ENCODE measurements around the gene CREG2.

CREG2 gene

DNA sequence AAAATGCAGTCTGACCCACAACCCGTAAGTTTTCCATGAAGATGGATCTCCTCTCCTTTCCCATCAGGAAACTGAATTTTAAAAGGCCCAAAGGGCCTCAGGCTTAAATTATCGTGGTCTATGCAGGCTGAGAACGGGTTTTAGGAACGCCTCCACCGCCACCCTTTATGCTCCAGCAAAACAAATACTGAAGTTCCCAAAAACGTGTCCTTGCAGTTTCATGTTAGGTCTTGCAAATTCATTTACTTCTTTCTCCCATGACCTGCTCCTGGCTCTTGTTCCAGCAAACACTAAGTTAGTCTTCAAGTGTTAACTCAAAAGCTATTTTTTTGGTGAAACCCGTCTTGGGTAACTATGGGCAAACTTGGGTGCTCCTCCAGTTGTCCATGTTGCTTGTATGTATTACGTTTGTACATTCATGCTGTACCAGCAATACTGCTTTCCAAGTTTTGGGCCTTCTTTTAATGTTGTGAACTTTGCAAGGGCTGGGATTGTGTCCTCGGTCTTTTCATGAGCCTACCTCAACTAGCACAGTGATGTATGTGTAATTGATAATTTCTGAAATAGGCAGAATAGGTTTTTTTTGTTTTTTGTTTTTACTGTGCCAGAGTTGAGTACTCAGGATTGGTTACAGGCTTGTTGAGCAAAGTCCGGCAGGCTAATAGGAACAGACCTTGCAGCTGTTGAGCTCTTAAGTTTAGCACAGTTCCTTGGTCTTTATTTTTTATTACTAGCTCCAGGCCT, 77.0 kb downstream of the CREG2 start:
- no peak for DNase-seq (ENCODE audit: low read depth in 3 of 3, low spot score in 1 of 3)

DNA sequence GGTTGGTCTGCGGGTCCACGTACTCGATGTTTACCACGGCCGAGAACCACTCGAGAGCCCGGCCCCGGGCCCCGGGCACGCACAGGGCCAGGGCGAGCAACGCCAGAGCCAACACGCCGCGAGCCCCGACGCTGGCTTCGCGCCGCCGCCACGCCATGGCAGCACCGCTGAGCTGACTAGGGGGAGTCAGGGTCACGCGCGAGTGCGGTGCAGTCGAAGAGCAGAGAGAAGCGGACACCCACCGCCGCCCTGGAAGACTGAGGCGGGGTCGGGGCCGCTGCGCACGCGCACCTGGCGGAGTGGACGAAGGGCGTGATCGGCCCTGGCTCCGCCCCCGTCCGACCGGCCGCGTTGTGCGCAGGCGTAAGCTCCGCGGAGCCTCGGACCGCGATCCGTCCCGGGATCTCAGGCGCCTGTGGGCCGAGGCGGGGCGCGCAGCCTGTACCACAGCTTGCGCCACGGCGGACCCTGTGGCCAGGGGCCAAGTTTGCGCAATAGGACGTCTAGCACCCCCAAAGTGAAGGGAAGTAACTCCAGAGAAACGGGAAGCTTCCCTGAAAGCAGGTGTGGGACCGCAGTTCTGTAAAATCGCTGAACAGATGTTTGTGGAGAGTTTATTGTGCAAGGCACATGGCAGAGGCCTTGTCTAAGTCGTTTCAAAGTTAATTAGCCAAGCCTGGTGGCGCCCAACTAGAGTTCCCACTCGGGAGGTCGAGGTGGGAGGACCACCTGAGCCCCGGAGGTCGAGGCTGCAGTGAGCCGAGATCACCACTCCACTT, 78.7 kb downstream of the CREG2 start, which contains the start of gene RNF149:
RNF149 (minus strand) TSS at position 270 of the 779 bp plus-strand sequence; CDS start at position 157, 113 bp downstream.
- peak; percentile 87 to 90 (median 87) for DNase-seq (ENCODE audit: low read depth in 3 of 3, low spot score in 1 of 3)

DNA sequence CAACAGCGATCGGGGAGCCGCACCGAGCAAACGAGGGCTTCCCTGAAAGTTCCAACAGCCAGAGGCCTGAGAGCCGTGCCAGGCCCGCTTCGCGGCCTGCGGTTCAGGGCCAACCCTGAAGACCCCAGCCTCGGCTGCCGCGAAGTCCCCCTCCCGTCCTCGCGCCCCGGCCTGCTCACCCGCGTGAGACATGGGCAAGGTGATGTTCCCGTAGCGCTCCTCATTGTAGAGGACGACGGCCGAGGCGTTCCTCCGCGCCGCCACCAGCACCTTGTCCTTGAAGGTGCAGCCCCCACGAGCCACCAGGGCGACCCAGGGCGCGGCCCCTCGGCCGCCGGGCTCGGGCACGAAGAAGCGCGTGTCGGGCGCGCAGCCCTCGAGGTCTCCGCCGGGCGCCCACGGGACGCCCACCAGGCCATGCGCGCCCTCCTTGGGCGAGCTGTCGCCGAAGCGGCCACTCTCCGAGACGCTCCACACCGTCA, 79.3 kb downstream of the CREG2 start:
- DNase-seq (ENCODE audit: low read depth in 3 of 3, low spot score in 1 of 3), result no peak

DNA sequence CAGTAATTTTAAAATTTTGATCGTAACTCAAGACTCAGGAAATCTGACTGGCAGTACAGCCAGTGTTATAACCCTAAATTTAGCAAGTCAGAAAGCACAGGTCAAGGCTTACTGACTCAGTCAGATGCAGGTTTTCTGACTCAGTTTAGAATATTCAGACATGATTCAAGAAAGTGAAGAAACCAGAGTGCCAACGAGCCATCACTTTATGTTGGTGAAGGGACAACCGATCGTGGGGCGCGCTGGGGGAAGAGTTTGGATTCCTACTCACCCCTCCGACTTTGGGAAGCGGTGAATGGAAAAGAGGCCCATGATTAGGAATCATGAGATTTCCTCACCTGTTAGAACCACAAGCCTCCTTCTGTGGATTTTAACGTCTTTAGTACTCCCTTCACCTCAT, 79.8 kb downstream of the CREG2 start:
- no peak for DNase-seq (ENCODE audit: low read depth in 3 of 3, low spot score in 1 of 3)

DNA sequence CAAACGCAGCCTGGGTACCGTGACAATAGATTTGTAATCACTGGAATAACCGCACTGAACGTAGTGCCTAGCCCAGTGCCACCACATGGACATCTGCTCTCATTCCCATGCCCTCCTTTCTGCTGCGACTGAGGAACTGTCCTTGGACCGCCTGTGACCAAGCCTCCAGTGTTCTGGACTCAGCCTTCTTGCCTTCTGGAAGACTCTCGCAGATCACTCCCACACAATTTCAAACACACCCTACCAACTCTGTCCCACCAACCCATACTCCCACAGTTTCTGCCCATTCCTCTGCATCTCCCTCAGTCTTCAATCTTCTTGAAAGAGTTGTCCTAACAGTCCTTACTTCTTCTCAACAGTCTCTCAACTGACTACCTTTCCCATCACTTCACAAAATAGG, 80.9 kb downstream of the CREG2 start:
- DNase-seq (ENCODE audit: low read depth in 3 of 3, low spot score in 1 of 3), result no peak

DNA sequence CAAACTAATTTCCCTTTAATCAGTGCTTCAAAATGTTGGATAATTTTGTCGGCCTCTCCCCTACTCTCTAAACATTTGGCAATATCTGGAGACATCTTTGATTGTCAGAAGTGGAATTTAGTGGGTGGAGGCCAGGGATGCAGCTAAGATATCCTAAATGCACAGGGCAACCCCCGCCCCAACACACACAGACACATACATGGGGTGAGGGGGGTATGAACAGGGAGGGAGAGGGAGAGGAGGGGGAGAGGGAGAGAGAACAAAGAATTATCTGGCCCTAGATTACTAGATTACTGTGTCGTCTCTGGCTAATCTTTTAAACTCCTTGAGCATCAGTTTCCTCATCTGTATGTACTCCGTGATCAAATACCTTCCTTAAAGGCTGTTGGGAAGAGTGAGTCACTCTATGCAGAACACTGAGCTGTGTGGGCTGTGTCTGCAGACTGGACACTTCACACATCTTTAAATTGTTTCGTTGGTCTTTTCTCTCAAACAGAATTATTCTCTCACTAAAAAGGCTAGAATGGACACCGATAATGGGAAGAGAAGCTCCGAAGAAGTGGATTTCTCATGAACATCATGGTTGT, 81.7 kb downstream of the CREG2 start:
- no peak for DNase-seq (ENCODE audit: low read depth in 3 of 3, low spot score in 1 of 3)

DNA sequence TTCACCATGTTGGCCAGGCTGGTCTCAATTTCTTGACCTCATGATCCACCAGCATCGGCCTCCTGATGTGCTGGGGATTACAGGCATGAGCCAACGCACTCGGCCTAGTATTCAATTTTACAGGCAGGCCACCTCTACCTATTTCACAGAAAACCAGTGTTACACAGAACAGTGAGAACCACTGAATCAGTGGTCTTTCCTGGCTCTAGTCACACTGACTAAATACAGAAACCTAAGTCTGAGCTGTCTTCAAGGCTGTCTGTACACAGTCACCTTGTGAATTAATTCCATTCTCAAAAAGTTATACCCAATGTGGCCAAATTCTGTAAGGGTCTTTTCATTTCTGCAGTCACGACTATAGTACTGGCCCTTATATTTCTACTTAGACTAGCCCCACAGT, 82.3 kb downstream of the CREG2 start:
- no peak for DNase-seq (ENCODE audit: low read depth in 3 of 3, low spot score in 1 of 3)

DNA sequence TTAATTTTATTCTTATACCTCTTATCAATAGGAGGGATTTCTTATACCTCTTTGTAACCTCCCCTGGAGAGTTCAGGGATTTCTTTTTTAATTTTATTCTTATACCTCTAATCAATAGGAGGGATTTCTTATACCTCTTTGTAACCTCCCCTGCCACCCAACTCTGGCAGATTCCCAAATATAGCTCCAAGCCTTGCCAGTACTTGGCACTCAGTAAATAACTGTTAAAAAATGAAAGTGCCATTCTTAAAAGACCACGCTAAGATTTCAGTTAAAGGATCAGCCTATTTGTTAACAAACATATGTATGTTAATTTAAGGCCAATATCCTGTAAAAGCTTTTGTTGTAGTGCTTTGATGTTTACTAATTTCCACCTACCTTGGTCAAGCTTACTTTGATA, 83.6 kb downstream of the CREG2 start:
- no peak for DNase-seq (ENCODE audit: low read depth in 3 of 3, low spot score in 1 of 3)

DNA sequence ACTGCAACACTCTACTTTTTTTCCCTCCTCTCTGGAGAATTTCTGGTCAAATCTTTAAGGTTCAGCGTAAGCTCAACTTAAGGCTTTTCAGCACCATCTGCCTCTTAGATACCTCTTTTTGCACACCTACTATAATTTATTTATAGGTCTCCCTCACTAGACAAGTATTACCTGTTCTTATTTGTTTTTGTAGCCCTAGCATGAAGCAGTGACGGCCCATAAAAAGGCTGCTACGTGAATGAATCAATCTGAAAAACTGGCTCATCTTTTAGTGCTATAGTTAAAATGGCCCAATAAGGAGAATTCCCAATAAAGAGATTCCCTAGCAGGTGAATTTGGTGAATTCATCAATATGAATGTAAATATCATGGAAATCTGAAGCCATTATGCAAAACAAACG, 85.3 kb downstream of the CREG2 start:
- no peak for DNase-seq (ENCODE audit: low read depth in 3 of 3, low spot score in 1 of 3)

DNA sequence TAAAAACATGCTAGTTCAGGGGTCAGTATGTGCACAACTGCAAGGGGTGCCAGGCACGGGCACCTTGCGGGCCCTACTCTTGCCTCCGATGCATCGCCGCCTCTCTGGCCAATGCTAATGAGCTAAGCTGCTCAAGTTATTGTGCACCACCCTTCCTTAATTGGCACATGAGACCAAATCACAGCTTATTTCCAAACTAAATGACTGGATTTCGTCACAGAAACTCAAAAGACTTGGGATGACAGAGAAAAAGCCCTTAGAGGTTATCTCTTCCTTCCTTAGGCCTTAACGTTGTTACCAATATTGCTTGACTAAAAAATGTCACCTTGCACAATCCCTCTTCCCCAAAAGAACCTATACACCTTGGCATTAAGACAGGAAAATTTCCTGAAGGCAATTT, 86.5 kb downstream of the CREG2 start:
- no peak for DNase-seq (ENCODE audit: low read depth in 3 of 3, low spot score in 1 of 3)

DNA sequence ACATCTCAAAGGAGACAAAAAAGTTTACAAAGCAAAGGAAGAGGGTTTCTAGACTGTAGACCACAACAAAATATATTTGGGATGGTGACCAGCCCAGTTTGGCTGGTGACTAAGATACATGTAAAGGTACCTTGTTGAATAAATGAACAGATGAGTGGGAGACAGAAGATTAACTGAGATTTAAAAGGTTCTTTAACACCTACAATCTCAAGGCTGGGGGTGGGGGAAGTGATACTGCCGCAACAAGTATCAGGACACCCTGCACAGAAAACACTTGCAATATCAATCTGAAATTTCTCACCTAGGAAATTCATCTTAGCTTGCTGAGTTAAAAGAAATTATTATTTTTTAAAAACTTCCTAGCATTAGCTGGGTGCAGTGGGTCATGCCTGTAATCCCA, 87.1 kb downstream of the CREG2 start:
- no peak for DNase-seq (ENCODE audit: low read depth in 3 of 3, low spot score in 1 of 3)

DNA sequence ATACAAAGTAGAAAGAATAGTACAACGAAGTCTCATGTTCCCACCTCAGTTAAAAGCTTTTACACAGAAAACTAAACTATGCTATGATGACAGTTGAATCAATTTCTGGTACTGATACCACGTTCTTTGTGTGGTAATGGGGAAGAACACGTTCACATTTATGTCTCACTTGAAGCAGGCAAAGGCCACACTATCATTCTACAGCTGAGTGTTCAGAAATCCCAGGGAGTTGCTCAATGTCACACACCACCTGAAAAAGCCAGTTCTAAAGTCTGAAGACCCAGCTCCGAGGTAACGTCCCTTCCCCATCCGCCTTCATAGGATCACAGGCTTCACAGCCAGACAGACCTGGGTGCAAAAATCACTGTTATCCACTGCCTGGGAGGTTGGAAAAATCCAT, 87.7 kb downstream of the CREG2 start:
- no peak for DNase-seq (ENCODE audit: low read depth in 3 of 3, low spot score in 1 of 3)

DNA sequence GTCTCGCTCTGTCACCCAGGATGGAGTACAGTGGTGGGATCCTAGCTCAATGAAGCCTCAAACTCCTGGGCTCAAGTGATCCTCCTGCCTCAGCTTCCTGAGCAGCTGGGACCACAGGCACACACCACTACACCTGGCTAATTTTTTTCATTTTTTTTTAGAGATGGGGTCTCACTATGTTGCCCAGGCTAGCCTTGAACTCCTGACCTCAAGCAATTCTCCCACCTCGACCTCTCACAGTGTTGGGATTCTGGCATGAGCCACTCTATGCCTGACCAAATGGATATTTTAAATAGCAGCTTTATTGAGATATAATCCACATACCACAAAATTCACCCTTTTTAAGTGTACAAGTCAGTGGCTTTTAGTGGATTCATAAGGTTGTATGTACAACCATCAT, 89.9 kb downstream of the CREG2 start:
- no peak for DNase-seq (ENCODE audit: low read depth in 3 of 3, low spot score in 1 of 3)

DNA sequence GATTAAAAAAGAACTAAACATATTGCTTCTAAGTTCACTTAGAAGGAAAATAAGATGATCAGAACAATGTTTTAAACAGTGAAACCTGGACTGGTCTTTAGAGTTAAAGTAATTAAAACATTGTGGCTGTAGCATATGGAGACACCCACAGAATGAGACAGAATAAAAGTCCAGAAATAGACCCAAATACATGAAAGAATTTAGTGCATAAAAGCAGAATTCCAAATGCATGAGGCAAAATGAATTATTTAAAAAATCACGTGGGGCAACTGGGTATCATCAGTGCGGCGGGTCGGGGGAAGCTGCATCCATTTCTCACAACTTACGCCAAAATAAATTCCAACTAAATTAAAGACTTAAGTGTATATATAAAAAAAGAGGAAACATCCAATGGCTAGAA, 90.9 kb downstream of the CREG2 start:
- no peak for DNase-seq (ENCODE audit: low read depth in 3 of 3, low spot score in 1 of 3)

DNA sequence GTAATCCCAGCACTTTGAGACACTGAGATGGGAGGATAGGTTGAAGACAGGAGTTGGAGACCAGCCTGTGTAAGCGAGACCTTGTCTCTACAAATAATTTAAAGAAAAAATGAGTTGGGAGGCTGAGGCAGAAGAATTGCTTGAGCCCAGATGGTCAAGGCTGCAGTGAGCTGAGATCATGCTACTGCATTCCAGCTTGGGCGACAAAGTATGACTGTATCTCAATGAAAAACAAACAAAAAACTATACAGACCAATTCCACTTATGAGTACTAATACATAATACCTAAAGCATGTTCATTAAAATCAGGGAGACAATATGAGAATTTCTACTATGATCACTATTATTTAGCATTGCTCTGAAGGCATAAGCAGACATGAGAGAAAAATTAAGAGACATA, 91.4 kb downstream of the CREG2 start:
- DNase-seq (ENCODE audit: low read depth in 3 of 3, low spot score in 1 of 3), result no peak
